Measurements from ENCODE around the gene AUTS2.

Gene AUTS2

GRCh38 chr7:69789563-69789962, 191.3 kb downstream of the AUTS2 start:
- DNase-seq (ENCODE audit: low read depth), result no peak

- DNase-seq (ENCODE audit: low read depth), result no peak
Measured at GRCh38 chr7:69790977-69791724, 192.9 kb downstream of the AUTS2 start.

- DNase-seq (ENCODE audit: low read depth), result no peak
Measured at GRCh38 chr7:69791739-69792138, 193.5 kb downstream of the AUTS2 start.

DNA sequence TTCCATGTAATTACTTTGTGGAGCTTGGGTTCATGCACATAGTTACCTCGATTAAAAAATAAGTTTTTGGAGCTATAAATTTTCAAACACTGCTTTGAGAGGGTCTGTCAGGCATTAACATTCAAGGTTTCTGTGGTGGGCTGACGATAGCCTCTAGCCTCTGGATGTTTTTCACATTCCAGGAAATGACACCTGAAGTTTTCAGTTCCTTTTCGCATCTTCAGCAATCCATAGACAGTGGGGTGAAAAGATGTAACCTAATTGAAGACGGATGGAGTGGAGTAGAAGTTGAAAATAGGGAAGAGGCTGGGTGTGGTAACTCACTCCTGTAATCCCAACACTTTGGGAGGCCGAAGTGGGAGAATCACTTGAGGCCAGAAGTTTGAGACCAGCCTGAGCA, 197.7 kb downstream of the AUTS2 start:
- no peak for DNase-seq (ENCODE audit: low read depth)

DNA sequence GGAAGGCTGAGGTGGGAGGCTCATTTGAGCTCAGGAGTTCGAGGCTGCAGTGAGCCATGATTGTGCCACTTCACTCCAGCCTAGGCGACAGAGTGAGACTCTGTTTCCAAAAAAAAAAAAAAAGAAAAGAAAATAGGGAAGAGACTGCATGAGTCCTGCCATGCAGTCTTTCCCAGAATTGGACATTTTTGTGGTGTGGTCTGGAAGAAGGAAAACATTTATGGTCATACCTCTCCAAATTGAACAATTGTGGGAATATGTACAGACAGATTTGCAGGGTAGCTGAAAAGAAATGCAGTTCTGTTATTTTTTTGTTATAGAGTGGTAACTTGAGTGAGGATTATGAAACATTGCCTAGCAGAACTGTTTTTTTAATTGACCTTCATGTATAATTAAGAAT, 198.1 kb downstream of the AUTS2 start:
- no peak for DNase-seq (ENCODE audit: low read depth)

DNA sequence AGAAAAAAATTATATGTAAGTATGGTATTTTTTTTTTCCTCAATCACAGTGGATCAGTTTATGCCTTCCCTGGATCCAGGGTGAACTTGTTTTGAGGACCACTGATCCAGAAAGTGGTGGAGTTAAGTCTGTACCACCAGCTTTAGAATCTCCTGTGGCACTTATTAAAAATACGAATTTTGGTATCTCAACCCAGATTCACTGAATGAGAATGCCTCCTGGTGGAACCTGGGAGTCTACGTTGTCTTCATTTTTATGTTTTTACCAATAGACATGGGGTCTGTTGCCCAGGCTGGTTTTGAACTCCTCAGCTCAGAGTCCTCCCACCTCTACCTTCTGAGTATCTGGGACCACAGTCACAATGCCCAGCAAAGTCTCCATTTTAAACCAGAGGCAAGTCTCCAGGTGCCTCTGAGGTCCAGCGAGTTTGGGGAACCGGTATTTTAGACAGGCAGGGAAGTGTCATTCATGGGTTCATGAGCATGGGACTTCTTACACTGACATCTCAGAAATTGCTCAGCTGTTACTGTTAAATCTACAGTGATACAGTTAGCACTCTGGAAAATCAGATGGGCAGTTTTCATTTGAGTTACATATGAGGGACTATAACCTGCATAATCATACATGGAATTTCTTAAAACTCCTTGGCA, 200.9 kb downstream of the AUTS2 start:
- DNase-seq (ENCODE audit: low read depth), result no peak

GRCh38 chr7:69799990-69800389, 201.7 kb downstream of the AUTS2 start:
- DNase-seq (ENCODE audit: low read depth), result no peak

- DNase-seq (ENCODE audit: low read depth), result no peak
Measured at GRCh38 chr7:69800495-69800894, 202.2 kb downstream of the AUTS2 start.

DNA sequence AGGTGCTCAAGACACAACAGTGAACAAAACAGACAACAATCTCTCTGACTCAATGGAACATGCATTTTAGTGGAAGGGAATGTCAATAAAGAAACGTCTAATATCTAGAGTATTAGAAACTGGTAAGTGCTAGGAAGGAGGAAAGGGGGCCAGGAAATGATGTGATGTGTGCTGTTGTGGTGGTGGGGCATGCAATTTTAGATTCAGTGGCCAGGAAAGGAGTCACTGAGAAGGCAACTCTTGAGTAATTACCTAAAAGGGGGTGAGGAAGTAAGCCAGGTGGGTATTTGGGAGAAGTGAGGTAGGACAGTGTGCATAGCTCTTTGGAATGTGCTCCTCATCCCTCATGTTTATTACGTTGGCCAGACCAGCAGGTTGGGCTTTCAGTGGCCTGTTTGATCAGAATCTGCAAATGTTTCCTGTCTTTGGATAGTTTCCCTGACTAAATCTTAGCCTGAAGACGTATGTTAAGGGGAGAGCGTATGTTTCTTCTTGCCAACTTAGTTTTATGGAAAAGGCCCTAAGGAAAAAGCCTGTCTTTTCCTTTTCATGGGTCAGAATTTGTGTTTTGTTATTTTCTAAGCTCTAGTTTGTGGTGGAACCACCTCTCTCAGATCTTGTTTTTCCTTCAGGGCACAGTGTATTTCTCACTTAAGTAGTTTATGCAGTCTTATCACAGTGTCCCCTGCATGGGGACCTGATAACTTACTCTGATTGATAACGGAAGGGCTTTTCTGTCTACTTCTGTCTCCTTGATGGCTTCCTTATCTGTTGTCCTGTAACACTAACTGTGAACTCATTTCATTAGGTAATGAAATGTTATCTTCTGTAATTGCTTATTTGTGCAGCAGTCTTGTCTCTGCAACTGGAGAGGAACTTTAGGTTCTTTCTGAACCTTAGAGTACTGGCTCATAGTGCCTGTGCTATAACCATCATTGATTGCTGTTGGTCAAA, 203.7 kb downstream of the AUTS2 start:
- no peak for DNase-seq (ENCODE audit: low read depth)

- no peak for DNase-seq (ENCODE audit: low read depth)
Measured at GRCh38 chr7:69803699-69804516, 205.6 kb downstream of the AUTS2 start.

DNA sequence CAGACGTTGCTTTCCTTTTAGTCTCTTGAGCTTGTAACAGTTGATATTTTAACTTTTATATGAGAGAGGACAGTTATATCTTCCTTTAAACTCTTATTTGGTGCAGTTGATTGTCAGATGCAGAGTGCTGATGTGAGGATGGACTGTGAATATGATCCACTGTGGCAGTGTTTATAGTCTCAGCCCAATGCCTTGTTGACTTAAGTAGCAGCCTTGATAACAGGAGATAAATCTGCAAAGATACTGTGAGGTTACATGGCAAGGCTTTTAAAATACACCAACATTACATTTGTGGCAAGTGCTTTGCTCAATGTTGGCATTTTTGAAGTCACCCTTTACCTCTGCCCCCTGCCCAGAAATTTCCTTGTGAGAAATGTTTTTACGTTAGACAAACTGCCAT, 206.7 kb downstream of the AUTS2 start:
- DNase-seq (ENCODE audit: low read depth), result no peak

DNA sequence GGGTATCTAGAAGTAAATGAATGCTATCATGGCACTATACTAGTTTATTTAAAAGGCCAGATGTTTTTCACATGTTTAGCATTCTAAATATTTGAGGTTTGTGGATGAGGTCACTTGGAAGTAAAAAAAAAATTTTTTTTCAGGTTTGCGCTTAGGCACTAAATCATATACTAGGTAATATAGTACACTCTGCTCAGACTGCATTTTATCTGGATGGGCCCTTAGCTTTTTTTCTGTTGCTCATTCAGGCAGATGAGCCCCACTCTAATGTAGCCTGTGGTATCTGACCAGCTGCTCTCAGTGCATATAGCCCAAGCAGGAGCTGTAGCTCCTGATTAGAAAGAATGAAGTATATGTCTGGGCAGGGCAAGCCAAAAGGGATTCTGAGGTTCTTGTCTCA, 210.1 kb downstream of the AUTS2 start:
- DNase-seq (ENCODE audit: low read depth), result no peak

DNA sequence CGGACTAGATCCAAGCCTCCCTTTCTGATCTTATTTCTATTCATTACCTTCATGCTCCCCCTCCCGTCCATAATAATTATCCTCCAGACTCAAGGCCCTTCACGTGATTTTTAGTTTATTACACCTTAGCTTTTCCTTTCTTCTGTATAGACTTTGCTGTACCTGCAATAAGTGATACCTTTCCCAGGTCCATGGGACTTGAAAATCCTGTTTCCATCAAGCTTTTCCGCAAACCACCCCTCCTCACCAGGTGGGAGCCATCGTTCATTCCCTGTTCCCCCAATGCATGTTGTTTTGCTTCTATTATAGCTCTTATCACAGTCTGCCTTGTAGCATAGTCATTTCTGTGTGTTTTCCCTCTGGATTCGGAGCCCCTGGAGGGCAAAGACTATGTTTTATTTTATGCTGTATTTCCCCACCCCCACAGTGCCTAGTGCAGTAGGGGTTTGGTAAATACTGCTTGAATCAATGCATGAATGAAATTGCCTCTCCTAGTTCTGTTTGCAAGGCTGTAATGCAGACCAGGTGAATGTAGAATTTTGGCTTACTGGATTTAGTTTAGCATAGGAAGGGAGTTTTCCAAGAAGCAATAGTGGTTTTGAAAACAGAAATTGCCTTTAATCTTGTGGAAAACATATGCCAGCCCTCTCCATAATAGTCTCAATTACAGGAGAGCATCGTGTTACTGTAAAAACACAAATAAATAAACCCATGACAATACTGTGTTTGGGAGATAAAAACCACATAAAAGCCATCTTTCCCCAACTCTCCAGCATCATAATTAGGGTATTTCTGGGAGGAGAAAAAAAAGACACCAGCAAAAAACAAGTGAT, 213.4 kb downstream of the AUTS2 start:
- DNase-seq (ENCODE audit: low read depth), result no peak

GRCh38 chr7:69812756-69813155, 214.5 kb downstream of the AUTS2 start:
- no peak for DNase-seq (ENCODE audit: low read depth)

DNA sequence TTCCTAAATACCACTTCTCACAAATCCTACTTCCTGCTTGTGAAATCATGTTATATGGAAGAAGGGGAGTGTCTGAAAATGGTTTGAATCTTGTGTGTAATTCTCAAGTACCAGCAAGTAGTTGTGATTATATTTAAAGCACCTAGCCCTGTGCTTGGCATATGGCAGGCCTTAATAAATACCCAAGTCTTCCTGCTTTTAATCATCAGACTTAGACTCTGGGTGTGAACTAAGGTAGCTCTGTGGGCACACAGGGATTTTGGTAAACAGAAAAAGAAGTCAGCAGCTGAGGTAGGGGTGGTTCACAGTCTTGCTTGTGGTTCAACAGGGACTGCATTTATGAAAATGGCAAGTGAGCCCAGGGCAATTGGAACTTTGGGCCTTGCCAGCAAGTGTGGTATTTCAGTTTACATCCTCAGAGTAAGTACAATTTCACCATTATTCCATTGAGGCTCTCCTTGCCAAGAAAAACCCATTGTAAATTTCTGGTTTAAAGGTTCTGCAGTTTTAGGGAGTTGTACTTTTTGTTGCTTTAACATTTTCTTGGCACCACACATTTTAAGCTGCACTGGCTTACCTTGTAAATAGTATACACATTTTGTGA, 215.5 kb downstream of the AUTS2 start:
- DNase-seq (ENCODE audit: low read depth), result no peak

GRCh38 chr7:69814421-69814962, 216.2 kb downstream of the AUTS2 start:
- DNase-seq (ENCODE audit: low read depth), result no peak

DNA sequence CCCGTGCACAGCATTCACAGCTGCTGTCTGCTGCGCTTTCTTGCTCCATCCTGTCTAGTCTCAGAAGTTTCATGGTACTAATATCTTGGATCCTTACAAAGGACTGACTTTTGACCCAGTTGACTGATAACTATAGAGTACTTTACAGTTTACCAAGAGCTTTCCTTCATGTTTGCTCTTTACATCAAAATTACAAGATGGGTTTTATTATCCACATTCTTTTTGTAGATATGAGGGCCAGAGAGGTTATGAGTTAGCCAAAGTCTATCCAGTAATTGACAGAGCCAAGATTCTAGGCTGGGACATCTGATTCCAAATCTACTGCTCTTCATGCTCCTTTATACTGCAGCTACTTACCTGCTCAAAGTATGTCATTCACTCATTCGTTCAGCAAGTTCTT, 218.2 kb downstream of the AUTS2 start:
- no peak for DNase-seq (ENCODE audit: low read depth)

GRCh38 chr7:69817121-69817520, 218.8 kb downstream of the AUTS2 start:
- no peak for DNase-seq (ENCODE audit: low read depth)

DNA sequence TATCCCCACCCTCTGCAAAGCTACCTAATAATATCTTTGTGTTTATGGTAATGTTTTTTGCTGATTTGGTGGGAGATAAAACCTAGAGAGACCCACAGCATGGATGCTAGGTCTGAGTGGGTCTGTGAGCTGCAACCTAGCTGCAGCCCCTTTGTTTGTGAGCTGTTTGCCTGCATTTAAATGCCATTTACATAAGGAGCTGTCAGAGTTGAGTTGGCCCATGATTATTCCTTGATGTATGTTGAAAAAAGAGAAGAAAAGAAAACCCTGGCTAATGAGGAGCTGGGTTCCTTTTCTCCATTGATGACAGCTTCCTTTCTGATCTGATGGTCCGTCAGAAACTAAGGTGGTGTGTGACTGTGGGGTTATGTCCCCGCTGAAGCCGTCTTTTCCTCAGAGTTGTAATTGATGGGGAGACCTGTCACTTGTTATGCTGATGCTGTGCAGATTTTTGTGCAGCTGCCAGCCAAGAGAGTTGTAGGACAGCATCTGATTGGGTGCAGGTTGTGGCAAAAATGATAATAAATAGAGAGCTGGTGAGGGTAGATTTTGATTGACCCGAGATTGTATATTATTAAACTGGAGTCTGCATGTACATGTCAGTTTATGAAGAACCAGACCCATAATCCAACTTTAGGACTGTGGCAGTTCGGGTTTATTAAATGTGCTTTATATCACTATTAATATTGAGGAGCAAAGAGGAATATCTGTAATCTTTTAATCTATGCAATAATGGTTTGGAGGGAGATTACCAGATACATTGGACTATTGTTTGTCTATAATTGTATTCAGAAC, 219.8 kb downstream of the AUTS2 start:
- DNase-seq (ENCODE audit: low read depth), result no peak
